SK-N-SH treated with all-trans-retinoic acid at 6 μM for 48 hours (cell line): Measurements from ENCODE around the gene SMIM29.
"Not testable (repeated sequence)": the region's sequence is repeated elsewhere in the genome, so short reads cannot be mapped to it uniquely, and the experiment has no call there.

Source experiments
- ZNF565 ChIP-seq: fragments of 450-650 bp; formaldehyde crosslinking; conservative IDR thresholded peaks from 2 replicates; pipeline ENCODE4 v1.5.0; 2020; ENCODE audit warnings: low read depth, mild to moderate bottlenecking, moderate library complexity
- TF ChIP-seq, protein P1 (sequence below): fragments of 250-450 bp; sonication (Bioruptor Pico); IDR thresholded peaks from 2 replicates; pipeline ENCODE4 v1.5.0; 2020; ENCODE audit warnings: mild to moderate bottlenecking, moderate library complexity

DNA sequence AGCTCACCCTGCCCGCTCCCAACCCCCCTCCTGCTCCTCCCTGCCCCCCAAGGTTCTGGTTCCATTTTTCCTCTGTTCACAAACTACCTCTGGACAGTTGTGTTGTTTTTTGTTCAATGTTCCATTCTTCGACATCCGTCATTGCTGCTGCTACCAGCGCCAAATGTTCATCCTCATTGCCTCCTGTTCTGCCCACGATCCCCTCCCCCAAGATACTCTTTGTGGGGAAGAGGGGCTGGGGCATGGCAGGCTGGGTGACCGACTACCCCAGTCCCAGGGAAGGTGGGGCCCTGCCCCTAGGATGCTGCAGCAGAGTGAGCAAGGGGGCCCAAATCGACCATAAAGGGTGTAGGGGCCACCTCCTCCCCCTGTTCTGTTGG lies 3.1 kb downstream of the SMIM29 start:
- TF ChIP-seq ZNF565 (CRISPR knock-in tag) = not testable (repeated sequence)
- TF ChIP-seq, protein P1, sequence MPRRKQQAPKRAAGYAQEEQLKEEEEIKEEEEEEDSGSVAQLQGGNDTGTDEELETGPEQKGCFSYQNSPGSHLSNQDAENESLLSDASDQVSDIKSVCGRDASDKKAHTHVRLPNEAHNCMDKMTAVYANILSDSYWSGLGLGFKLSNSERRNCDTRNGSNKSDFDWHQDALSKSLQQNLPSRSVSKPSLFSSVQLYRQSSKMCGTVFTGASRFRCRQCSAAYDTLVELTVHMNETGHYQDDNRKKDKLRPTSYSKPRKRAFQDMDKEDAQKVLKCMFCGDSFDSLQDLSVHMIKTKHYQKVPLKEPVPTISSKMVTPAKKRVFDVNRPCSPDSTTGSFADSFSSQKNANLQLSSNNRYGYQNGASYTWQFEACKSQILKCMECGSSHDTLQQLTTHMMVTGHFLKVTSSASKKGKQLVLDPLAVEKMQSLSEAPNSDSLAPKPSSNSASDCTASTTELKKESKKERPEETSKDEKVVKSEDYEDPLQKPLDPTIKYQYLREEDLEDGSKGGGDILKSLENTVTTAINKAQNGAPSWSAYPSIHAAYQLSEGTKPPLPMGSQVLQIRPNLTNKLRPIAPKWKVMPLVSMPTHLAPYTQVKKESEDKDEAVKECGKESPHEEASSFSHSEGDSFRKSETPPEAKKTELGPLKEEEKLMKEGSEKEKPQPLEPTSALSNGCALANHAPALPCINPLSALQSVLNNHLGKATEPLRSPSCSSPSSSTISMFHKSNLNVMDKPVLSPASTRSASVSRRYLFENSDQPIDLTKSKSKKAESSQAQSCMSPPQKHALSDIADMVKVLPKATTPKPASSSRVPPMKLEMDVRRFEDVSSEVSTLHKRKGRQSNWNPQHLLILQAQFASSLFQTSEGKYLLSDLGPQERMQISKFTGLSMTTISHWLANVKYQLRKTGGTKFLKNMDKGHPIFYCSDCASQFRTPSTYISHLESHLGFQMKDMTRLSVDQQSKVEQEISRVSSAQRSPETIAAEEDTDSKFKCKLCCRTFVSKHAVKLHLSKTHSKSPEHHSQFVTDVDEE (CRISPR knock-in tag) = not testable (repeated sequence)
